ENCODE data around the gene DIS3L2.

DNA sequence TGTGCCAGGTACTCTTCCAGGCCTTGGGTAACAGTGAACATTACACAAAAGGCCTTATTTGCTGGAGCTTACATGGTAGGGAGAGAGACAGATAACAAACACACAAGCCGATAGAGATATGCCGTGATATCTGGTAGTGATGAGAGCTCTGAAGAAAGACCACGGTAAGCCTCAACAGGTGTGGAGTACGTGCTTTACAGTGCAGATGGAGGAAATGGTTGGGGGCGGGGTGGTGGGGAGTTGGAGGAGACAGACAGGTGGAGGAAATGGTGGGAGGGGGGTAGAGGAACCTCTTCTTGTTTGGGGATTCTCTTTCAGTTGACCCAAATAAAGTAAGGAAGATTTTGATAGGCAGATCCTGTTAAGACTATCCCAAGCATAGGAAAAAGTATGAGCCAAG lies 276.0 kb downstream of the DIS3L2 start:
- TF ChIP-seq EZH2 (IDR thresholded peaks at IDR 0.05) (no peak), POLR2AphosphoS5 (IDR thresholded peaks at IDR 0.05; ENCODE audit: borderline replicate concordance, low read depth, low read length) (no peak), FOXP2 (optimal IDR thresholded peaks at IDR 0.05; ENCODE audit: control extremely low read depth, extremely low read length, insufficient read depth) (no peak)
